Central memory CD4-positive, alpha-beta T cell (primary cell): Measurements from ENCODE around the gene HLA-DRB5.
"Not testable (repeated sequence)": the region's sequence is repeated elsewhere in the genome, so short reads cannot be mapped to it uniquely, and the experiment has no call there.

Experiments used
- DNase-seq: peaks from one replicate; pipeline ENCODE4 v3.0.0; 2022

Gene HLA-DRB5

DNA sequence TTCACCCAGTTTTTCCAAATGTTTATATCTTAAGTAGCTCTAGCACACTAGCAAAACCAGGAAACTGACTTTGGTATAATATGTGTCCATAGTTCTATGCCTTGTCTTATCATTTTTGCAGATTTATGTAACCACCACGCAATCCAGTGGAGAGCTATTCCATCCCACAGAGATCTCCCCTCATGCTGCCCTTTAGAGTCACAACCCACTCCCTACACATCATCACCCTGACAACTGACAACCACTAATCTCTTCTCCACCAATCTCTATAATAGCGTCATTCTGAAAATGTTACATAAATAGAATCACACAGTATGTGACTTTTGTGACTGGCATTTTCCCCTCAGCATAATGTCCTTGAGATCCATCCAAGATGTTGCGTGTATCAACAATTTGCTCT, 29.1 kb downstream of the HLA-DRB5 start:
- no peak for DNase-seq

DNA sequence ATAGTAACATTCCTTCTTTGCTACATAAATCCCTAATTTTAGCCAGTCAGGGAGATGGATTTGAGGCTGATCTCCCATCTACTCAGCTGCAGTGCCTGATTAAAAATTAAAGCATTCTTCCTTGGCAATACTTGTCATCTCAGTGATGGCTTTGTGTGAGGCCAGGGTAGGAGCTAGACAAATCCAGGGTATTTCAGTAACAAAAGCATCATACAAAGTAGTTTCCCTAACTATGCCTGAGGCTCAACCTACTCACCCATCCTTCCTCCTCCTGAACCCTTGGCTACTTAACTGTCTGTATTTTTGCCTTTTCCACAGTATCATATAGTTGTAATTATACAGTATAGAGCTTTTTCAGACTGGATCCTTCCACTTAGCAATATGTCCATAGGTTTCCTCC, 37.7 kb downstream of the HLA-DRB5 start:
- no peak for DNase-seq

DNA sequence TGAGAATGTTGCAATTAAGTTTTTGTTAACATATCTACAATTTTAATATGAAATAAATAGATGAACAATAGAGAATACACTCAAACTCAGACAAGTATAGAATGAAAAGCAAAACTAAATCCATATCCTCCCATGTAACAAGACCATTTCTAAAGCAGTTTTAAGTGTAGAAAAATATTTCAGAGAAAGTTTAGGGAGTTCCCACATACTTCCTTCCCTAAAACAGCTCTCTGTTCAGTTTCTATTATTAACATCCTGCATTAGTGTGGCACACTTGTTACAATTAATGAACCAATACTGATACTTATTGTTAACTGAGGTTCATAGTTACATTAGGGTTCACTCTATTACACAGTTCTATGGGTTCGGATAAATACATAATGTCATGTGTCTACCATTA, 38.4 kb downstream of the HLA-DRB5 start:
- DNase-seq: no peak

DNA sequence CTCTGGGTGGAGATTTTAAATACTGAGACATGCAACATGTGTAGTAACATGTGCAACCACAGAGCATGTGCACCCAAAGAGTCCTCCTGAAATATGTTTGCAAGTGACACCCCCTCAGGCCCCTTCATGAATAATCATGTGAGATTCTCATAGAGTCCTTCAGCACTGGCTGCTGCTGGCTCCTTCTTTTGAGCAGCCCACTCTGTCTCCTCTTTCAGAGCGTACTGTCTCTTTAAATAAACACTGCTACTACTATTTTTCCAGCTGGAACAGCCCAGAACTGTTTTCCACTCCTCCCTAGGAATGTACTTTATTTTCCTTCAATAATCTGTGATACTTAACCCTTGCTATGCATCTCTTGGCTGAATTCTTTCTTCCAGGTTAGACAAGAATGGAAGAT, 42.0 kb downstream of the HLA-DRB5 start:
- DNase-seq: no peak

DNA sequence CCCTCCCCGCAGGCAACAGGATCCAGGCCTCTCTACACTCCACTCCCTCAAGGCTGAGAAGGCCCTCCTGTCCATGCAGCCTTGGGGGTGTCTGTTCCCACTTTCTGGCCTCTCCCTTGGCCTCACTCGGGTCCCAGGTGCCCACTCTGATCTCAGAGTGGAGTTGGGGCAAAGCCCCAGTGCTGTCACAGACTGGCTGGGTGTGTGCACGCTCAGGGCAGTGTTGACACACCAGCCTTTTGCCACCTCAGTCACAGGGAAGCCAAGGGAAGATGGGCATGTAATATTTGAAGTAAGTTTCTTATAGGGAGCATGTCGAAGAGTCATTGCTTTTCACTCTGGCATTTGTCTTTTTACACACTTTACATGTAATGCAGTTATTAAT, 45.5 kb downstream of the HLA-DRB5 start:
- no peak for DNase-seq

DNA sequence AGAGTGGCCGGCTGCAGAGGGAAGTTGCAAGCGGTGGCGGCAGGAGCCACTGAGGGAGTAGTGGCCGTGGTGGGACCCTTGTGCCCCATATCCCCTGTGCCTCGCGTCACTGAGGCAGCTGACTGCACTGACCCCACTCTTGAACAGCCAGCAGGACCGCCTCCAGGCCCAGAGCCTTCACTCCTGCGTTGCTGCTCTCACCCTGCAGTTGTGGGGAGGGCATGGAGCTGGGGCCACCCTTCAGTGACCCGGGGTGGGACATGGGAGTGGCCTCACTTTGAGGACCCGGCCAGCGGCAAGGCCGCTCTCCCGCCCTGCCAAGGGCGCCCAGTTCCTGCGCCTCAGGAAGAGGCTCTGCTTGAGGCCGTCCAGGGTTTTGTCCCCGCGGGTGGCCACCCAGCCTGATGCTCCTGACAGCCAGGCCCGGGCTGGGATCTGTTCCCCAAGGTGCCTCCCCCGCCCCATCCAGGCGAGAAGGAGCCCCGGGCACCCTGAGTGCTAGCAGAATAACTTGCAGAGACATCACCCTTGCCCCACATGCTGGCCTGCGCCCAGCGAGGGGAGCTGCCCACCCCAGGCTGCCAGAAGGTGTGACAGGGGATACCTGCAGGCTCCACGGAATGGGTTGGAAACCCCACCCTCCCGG, 46.0 kb downstream of the HLA-DRB5 start:
- DNase-seq: no peak

DNA sequence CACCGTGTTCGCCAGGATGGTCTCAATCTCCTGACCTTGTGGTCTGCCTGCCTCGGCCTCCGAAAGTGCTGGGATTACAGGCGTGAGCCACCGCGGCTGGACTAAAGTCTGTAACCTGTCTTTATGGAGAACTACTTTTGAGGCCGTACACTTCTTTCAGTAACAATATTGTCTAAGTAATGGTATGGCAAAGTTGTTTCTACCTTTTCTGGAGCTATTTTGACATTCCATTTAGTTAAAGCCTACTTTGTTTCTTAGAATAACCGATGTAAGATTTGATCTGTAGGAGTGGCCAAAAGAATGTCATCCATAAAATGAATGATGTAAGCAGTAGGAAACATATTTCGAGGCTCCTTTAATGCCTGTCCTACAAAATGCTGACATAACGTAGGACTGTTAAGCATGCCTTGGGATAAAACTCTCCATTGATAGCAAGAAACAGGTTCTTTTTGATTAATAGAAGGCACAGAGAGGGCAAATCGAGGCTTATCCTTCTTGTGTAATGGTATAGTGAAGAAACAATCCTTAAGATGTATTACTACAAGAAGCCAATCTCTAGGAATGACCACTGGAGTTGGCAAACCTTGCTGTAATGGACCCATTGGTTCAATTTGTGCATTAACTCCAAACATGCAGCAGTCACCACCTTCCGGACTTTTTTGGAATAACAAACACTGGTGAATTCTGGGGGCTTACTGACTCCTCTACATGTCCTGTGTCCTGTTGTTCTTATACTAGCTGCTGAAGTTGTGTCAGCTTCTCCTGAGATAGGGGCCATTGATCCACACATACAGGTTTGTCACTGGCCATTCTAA, 54.5 kb downstream of the HLA-DRB5 start:
- DNase-seq: no peak

DNA sequence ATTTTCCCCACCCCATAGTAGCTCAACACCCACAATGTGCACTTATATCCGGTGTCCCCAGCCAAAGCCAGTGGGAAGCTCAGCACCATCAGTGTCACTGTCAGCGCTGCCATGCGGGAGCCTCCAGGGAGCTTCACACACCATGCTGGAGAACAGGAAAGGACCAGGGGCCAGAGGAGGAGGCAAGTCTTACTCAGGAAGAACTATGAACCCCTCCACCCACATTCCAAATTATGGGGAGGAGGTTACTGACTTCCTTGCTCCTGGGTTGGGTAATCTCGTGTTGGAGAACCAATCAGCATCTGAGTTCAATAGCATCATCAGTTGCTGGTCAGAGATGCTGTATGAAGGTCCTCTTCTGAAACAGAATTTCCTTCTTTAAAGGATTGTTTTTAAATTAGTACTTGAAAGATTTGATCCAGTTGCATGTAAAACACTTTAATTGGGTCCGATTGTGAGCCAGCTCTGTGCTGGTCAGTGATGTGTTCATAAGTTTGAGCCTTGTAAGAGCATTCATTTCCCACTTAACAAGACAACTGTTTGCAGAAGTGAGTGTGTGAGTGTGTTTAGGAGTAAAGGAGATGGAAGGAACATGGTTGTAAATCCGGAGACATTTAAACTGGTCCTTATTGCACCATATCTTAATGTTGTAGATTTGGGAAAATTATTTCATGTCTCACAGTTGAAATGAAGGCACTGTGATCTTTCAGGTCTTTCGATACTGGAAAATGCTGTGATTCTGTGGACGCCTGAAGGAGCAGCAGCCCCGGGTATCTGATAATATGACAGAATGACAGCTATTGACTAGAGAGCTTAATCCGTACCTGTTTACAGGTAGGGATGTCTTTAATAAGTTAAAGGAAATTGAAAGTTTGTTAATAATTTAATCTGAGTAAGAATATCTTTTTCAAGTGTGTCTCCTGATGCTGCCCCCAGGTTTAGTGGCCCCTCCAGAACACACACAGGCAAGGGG, 56.4 kb downstream of the HLA-DRB5 start:
- DNase-seq: not testable (repeated sequence)

DNA sequence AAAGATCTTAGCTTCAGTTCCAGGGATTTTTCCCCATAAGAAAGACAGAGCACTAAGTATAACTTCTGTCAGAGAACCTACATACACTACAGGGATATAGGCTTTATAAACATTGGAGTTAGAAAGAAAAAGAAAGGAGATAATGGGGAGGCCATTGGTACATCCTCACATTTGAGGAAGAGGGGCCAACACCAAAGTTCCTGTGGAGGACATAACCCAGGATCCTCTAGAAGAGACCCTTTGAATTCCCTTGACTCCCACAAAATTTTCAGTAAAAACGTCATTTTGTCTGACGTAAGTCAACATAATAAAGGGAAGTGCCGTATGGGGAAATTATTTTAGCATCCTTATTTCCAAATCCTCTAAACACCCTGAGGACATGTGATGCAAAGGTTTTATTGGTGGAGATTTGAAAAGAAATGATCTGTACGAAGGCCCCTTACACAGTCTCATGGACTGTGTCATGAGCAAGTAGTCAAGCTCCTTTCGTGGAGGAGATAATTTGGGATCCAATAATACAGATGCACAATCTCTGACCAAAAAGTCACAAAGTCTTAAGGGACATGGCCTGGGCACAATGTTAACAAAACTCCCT, 57.2 kb downstream of the HLA-DRB5 start:
- DNase-seq: no peak

DNA sequence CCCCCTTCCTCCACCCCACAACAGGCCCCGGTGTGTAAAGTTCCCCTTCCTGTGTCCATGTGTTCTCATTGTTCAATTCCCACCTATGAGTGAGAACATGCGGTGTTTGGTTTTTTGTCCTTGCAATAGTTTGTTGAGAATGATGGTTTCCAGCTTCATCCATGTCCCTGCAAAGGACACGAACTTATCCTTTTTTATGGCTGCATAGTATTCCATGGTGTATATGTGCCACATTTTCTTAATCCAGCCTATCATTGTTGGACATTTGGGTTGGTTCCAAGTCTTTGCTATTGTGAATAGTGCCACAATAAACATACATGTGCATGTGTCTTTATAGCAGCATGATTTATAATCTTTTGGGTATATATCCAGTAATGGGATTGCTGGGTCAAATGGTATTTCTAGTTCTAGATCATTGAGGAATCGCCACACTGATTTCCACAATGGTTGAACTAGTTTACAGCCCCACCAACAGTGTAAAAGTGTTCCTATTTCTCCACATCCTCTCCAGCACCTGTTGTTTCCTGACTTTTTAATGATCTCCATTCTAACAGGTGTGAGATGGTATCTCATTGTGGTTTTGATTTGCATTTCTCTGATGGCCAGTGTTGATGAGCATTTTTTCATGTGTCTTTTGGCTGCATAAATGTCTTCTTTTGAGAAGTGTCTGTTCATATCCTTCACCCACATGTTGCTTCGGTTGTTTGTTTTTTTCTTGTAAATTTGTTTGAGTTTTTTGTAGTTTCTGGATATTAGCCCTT, 62.2 kb downstream of the HLA-DRB5 start:
- DNase-seq: not testable (repeated sequence)
